K562 (cell line): ENCODE results near the gene COA7. TPM values are rescaled to one million over a fixed set of nuclear protein-coding genes. Genes with fewer than 3 reads are reported as not detected.
A peak's percentile ranks its signal among the peaks of the same experiment; 100 is the strongest.

Source experiments
- ATF6 ChIP-seq: sonication (generic); formaldehyde crosslinking; IDR thresholded peaks from 2 replicates; pipeline ENCODE4 v1.4.0; 2020; ENCODE audit warnings: mild to moderate bottlenecking, missing genetic modification reagents
- BACH1 ChIP-seq: fragments of 200-800 bp; sonication (Bioruptor generic); IDR thresholded peaks from 2 replicates; pipeline ENCODE4 v1.6.1; 2016; ENCODE audit warnings: missing genetic modification characterization, missing compliant biosample characterization
- CREB1 ChIP-seq, 2 experiments: sonication (generic) in 1 of 2; formaldehyde crosslinking in 1 of 2; IDR thresholded peaks; 2 replicates each; pipeline versions ENCODE4 v1.6.1 to v1.8.0; 2012 to 2022; ENCODE audit warnings: inconsistent platforms in 1 of 2, mild to moderate bottlenecking in 1 of 2, missing genetic modification reagents in 1 of 2, moderate library complexity in 1 of 2
- ERF ChIP-seq: fragments of 450-650 bp; formaldehyde crosslinking; IDR thresholded peaks from 2 replicates; pipeline ENCODE4 v1.4.0; 2020; ENCODE audit warnings: mild to moderate bottlenecking, mixed read lengths
- FOXJ2 ChIP-seq: fragments of 200-800 bp; sonication (Bioruptor generic); IDR thresholded peaks from 2 replicates; pipeline ENCODE4 v1.6.1; 2016; ENCODE audit warnings: missing genetic modification characterization, missing compliant biosample characterization
- GABPB2 ChIP-seq: fragments of 250-450 bp; sonication (Bioruptor Pico); conservative IDR thresholded peaks from 2 replicates; pipeline ENCODE4 v1.5.1; 2021; ENCODE audit warnings: mild to moderate bottlenecking
- HMGXB4 ChIP-seq: sonication (generic); formaldehyde crosslinking; IDR thresholded peaks from 2 replicates; pipeline ENCODE4 v1.8.1; 2023; ENCODE audit warnings: mild to moderate bottlenecking, missing genetic modification reagents
- IRF9 ChIP-seq: fragments of 450-650 bp; IDR thresholded peaks from 2 replicates; pipeline ENCODE4 v1.6.1; 2016; ENCODE audit warnings: missing biosample characterization, missing genetic modification characterization
- KAT8 ChIP-seq: fragments of 450-650 bp; IDR thresholded peaks from 2 replicates; pipeline ENCODE4 v1.6.1; 2016; ENCODE audit warnings: low read depth, mild to moderate bottlenecking
- SFPQ ChIP-seq: fragments of 200-400 bp; formaldehyde crosslinking; IDR thresholded peaks from 2 replicates; pipeline ENCODE4 v1.6.1; 2017; ENCODE audit warnings: mild to moderate bottlenecking, low read depth, low read length, moderate library complexity
- SRF ChIP-seq, 2 experiments: fragments of 250-450, 450-650 bp in 1 of 2; sonication (Bioruptor Pico) in 1 of 2; sonication (generic) in 1 of 2; formaldehyde crosslinking; IDR thresholded peaks; 2 replicates each; pipeline versions ENCODE4 v1.5.0 to v1.5.1; 2020 to 2022; ENCODE audit warnings: mild to moderate bottlenecking in 1 of 2, missing genetic modification reagents in 1 of 2
- STAT5B ChIP-seq: fragments of 250-450 bp; sonication (Bioruptor Pico); IDR thresholded peaks from 2 replicates; pipeline ENCODE4 v1.8.0; 2021; ENCODE audit warnings: mild to moderate bottlenecking, inconsistent platforms
- U2AF1 ChIP-seq: fragments of 200-400 bp; formaldehyde crosslinking; optimal IDR thresholded peaks from 2 replicates; pipeline ENCODE3; 2017; ENCODE audit warnings: mild to moderate bottlenecking, low read depth, low read length, moderate library complexity
- ZNF224 ChIP-seq: sonication (generic); formaldehyde crosslinking; IDR thresholded peaks from 2 replicates; pipeline ENCODE4 v1.8.0; 2022; ENCODE audit warnings: mild to moderate bottlenecking, missing genetic modification reagents
- ZNF274 ChIP-seq: IDR thresholded peaks from 2 replicates; pipeline ENCODE4 v1.6.1; 2011; ENCODE audit warnings: low read depth, mild to moderate bottlenecking, low read length, moderate library complexity, borderline replicate concordance
- ZNF696 ChIP-seq: fragments of 250-450 bp; sonication (Bioruptor Pico); conservative IDR thresholded peaks from 2 replicates; pipeline ENCODE4 v1.4.0; 2020; ENCODE audit warnings: mild to moderate bottlenecking, moderate library complexity
- ZNF778 ChIP-seq: fragments of 450-650 bp; formaldehyde crosslinking; IDR thresholded peaks from 2 replicates; pipeline ENCODE4 v1.4.0; 2020; ENCODE audit warnings: mild to moderate bottlenecking, moderate library complexity
- polyA plus RNA-seq, 8 experiments: library from polyadenylated mRNA; depleted of rRNA in 4 of 8; stranded (reverse) in 5 of 8; unstranded in 3 of 8; fragments of >200 nt; fragmentation: Nextera tagmentation in 2 of 8; fragmentation: Illumina TruSeq in 1 of 8; extraction: Ambion mirVana in 2 of 8; extraction: Trizol in 1 of 8; gene quantifications; 2 replicates each; pipeline versions ENCODE4 v1.2.1 to v1.2.3, GENCODE V29; 2011 to 2014; ENCODE audit warnings: inconsistent platforms in 1 of 8, missing spikeins in 1 of 8
- total RNA-seq, 7 experiments: library from RNA; depleted of rRNA in 6 of 7; stranded (reverse); fragments of >200 nt in 6 of 7; fragmentation: Illumina TruSeq in 2 of 7; extraction: Trizol in 2 of 7; gene quantifications; 2 replicates each; pipeline versions ENCODE4 v1.2.1 to v1.2.3, GENCODE V29; 2011 to 2021; ENCODE audit warnings: low replicate concordance in 1 of 7
- TF ChIP-seq, protein P1 (sequence below): fragments of 250-450 bp; sonication (Bioruptor Pico); IDR thresholded peaks from 2 replicates; pipeline ENCODE4 v1.4.0; 2020; ENCODE audit warnings: mild to moderate bottlenecking

Gene COA7
- total and polyA plus RNA-seq, 9 of the 15 experiments (the other 6 are each of a cell fraction or from before 2014, with no cell fraction given) = 19.4 to 82.8 (median 51.0) TPM

DNA sequence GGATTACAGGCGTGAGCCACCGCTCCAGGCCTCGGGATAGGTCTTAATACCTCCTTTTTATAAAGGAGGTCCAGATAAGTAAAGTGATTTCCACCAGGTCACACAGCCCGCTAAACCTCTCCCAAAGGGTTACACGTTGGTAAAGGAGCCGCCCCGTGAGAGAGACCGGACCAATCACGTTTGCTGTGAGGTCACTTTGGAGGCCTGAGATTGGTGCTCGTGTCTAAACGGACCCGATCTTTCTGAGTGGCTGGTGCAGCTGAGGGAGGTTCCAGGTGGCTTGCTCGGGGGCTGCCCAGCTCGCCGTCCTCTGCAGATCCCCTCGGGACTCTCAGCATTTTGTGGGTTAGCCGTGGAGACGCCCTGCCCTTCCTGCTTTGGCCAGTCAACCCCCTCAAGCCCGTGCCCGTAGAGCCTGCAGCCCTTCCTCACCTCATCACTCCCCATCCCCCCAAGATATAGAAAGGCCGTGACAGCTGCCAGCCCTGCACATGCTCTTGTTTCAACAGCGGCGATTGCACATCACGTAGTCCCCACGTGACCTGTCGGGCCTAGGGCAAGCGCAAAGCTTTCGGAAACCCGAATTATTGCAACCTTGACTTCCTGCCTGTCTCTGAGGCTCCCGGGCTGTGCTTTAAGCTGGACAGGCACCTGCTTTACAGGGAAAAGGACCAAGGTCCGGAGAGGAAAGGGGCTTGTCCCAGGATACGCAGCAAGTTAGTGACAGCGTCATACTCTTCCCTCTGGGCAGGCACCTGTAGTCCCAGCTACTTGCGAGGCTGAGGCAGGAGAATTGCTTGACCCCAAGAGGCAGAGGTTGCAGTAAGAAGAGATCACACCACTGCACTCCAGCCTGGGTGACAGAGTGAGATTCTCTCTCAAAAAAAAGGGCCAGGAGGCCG lies 5.0 kb upstream of the COA7 start (continued):
- TF ChIP-seq ZNF696 (no peak), SRF (CRISPR knock-in tag; IDR thresholded peaks at IDR 0.05) (0 out of 4 replicates have a peak, but pooled peaks of 1 of the 2 experiments have one; percentile 11), ZNF224 (peak; percentile 74; the same call in 1 of the 2 replicates), ZNF778 (CRISPR knock-in tag) (no peak), BACH1 (tag) (no peak), IRF9 (no peak), ERF (CRISPR knock-in tag) (no peak), FOXJ2 (tag) (no peak), HMGXB4 (no peak), SFPQ (no peak), ATF6 (peak; percentile 83; the same call in 1 of the 2 replicates), U2AF1 (no peak), GABPB2 (CRISPR knock-in tag) (no peak), ZNF274 (no peak), KAT8 (no peak), CREB1 (IDR thresholded peaks at IDR 0.05) (no peak; the same call in 1 of the 2 replicates), CREB1 (CRISPR knock-in tag; IDR thresholded peaks at IDR 0.05) (peak; percentile 76; the same call in 1 of the 2 replicates), STAT5B (CRISPR knock-in tag) (no peak)
- TF ChIP-seq, protein P1, sequence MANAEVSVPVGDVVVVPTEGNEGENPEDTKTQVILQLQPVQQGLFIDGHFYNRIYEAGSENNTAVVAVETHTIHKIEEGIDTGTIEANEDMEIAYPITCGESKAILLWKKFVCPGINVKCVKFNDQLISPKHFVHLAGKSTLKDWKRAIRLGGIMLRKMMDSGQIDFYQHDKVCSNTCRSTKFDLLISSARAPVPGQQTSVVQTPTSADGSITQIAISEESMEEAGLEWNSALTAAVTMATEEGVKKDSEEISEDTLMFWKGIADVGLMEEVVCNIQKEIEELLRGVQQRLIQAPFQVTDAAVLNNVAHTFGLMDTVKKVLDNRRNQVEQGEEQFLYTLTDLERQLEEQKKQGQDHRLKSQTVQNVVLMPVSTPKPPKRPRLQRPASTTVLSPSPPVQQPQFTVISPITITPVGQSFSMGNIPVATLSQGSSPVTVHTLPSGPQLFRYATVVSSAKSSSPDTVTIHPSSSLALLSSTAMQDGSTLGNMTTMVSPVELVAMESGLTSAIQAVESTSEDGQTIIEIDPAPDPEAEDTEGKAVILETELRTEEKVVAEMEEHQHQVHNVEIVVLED (CRISPR knock-in tag) = 0 out of 2 replicates have a peak, but pooled peaks have one; percentile 47
